CD4-positive, alpha-beta T cell treated with Interferon alpha-2 for 1 hour (primary cell): Measurements from ENCODE around the gene TNFRSF8.
A peak's percentile ranks its signal among the peaks of the same experiment; 100 is the strongest.

Experiments used
- DNase-seq, 2 donors: peaks; one replicate each; pipeline ENCODE4 v3.0.0-alpha.2; 2020 to 2022

Gene TNFRSF8

DNA sequence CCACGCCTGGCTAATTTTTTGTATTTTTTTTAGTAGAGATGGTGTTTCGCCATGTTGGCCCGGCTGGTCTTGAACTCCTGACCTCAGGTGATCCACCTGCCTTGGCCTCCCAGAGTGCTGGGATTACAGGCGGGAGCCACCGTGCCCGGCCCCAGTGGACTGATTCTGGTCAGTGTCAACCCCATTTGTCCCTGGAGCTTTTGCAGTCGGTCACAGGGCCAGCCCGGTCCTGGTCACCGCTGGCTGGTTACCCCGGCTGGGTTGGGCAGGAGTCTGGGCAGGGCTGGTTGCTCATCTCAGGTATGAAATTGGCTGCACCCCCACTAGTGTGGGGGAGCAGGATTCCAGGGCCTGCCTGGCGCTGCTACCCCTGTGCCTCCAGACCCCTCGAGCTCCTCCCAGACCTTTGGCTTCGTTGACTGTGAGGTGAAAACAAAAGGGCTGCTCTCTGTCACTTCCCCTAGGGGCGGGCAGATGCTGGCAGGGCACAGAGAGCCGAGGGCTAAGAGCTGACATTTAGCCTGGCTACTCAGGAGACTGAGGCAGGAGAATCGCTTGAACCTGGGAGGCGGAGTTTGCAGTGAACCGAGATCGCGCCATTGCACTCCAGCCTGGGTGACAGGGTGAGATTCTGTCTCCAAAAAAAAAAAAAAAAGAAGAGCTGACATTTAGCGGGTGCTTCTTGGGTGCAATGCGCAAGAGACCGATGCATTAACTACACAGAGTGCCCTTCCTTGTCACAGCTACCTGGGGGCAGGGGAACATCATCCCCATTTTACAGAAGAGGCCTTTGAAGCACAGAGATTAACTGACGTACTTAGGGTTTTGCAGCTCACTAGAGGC lies 114.3 kb downstream of the TNFRSF8 start:
- no peak for DNase-seq

DNA sequence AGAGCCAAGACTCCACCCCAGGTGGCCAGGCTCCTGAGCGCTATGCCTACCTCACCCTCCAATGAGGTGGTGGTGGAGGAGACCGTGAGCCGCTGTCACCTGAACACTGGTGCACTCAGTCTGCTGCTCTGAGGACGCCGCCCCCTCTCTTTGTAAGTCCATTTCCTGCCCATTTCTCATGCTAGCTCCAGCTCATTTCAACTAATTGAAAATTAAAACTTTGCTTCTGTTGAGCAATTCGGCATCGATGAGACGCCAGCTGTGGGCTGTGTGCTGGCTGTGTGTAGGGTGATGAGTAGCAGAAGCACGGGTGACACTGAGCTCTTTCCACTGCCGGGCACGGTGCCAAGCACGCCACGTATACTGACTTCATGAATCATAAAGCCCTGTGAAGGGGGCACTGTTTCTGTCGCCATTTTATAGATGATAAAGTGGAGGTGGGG lies 114.9 kb downstream of the TNFRSF8 start:
- DNase-seq = peak; percentile 84 to 86

DNA sequence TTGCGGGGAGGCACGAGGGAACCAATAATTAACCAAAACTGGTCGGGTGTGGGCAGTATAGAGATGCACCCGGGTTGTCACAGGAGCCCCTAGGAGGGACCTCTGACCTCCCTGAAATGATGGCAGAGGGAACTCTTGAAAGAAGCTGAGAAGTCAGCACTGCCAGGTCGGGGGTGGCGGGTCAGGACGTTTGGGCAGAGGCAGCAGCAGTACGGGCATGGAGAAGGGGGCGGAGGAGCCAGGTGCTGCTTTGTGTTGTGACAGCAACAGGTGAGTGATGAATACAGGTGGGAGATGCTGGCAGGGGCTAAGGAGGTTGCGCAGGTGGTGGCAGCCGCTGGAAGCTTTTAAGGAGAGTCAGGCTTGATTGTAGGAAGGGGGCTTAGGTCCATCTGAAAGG lies 115.4 kb downstream of the TNFRSF8 start:
- no peak for DNase-seq

DNA sequence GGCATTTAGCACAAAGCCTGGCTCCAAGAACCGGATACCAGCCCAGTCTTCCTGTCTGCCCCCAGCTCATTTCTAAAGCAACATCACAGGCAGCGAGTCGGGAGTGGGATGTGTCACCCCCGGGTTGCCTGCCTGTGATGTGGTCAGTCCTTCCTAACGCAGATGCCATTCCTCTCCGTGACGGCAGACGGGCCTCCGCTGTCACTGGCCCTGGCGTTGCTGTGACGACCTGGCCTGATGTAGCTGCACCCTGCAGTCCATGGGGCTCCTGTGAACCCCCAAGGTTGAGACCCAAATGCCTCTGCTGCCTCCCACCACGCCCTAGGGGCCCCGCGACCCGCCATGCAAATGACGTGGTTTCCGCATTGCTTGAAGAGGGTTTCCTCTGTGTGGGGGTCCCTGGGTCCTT lies 116.0 kb downstream of the TNFRSF8 start:
- peak; percentile 82 to 84 for DNase-seq

DNA sequence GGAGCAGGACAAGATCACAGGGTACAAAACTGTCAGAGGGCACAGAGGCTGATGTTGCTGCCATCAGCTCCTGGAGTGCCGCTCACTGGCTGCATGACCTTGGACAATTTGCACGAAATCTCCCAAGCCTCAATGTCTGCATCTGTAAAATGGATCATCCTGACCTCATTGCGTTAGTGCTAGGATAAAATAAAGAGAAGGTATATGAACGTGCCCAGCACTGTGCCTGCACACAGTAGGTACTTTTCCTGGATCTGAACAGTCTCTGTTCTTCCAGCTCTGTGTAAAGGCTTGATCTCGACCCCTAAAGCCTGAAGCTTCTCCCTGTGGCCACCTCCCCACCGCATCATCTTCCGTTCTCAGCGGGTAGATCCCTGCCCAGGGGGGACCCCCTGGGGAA lies 116.6 kb downstream of the TNFRSF8 start:
- no peak for DNase-seq

DNA sequence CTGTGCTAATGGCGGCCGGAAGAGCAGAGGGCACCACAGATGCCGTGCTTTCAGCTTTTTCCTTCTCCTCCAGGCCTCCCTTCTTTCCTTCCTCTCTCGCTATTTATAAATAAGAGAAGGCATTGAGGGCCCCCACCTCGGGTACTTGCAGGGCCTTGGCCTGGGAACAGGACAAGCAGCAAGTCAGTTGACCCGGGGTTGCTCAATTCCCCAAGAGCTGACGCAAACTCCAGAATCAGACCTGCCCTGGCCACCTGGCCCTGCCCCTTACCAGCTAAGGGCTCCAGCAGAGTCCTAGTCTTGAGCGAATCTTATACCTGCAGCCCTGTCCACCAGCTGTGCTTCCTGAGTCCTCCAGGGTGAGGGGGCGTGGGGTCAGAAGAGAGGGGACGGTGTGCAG lies 117.2 kb downstream of the TNFRSF8 start:
- DNase-seq = peak in 1 of 2 donors; percentile 57

DNA sequence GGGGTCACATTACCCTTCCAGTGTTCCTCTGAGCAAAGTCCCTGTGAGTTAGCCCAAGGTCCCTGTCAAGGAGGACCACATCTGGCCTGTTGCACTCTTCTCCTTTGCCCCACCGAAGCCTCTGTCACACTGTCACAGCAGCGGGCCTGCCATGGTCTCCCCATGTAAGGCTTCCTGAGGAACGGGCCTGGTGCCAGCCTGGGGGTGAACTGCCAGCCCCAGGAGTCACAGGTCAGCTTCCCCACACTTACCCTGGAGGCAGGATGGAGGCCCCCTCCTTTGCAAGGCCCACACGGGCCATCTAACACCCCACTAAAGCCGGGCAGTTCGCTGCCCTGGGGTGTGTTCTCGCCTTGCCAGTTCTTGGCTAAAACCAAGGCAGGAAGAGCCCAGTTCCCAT lies 117.8 kb downstream of the TNFRSF8 start:
- DNase-seq = no peak

DNA sequence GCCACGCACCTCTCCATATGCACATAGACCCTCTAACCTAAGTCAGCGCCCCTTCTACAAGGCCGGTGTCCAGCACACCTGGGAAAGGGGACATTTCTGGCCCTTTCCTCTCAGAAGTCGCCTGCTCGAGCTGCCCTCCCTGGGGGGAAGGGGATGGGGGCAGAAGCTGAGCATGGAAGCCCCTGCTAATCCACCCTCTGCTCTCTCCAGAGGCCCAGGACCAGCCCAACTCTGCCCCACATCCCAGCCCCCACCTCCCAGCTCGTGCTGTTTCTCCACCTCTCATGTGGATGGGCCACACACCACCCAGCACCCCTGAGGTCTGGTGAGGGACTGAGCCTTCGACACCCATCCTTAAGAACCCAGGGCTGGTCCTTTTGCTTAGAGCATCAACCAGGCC lies 118.5 kb downstream of the TNFRSF8 start:
- no peak for DNase-seq

DNA sequence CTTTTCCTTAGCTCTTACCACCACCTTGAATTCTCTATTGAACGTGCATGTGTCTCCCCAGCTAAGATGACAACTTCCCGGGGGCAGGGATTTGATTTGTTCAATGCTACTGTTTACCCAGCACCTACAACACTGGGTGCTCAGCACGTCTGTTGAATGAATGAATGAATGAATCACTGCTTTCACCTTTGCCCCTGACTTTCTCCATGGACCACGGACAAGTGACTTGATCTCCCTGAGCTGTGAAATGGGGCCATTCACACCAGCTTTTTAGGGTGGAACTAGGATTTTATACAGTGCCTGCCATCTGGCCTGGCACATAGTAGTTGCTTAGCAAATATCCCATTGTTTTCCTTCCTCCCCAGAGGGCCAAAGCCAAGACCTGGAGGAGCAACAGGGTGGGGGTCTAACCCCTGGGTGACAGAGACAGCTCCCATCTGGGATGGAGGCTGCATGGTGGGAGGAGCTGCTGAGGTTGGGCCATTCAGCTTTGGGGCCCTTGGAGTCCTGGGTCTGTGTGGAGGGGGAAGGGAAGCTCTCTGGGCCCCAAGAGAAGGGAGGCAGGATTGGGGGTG lies 119.4 kb downstream of the TNFRSF8 start:
- DNase-seq = no peak

DNA sequence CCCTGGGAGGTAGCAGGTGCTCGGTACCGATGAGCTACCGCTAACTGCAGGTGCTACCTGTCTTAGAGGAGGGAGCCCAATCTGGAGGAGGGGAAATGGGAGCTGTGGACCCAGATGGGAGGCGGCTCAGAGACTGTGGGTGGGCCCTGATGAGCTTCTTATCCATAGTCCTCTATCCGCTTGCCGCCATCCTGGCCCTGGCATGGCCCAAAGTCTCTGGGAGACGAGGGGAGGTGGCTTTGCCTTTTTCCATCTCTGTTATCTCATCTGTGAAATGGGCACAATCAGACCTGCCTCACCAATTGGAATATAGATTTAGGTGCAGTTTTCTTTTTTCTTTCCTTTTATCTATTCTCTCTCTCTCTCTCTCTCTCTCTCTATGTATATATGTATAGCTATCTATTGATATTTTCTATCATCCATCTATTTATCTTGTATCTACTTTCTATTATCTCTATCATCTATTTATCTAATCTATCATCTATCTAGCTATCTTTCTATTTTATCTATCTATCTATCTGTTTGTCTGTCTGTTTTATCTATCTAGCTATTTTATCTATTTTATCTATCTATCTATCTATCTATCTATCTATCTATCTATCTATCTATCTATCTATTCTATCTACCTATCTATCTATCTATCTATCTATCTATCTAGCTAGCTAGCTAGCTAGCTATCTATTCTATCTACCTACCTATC lies 120.1 kb downstream of the TNFRSF8 start:
- no peak for DNase-seq

DNA sequence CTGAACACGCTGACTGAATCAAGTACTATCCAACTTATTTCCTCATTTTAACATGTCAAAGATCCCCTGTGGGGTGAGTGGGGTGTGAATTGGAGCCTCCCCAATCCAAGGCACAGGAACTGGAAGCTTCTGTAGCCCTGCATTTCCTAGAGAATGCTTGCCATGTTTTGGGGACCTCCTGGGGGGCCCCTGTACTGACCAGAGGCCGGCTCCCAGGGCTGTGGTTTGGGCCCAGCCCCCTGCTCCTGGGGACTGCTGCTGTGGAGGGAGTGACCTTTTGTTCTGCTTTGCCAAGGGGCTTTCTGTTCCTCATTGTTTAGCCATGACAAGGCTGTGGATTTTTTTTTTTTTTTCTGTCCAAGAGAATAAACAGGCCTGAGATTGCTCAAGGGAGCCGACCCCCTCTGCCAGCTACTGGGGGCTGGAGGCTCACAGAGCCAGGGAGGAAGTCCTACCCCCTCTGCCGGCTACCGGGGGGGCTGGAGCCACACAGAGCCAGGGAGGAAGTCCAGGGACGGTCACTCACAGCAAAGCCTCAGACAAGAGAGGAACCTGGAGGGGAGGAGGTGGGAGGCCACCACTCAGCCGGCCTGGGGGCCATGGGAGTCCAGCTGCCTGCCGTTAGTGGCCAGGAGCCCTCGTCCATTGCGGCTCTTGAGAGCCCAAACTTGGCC lies 121.0 kb downstream of the TNFRSF8 start:
- peak in 1 of 2 donors; percentile 68 for DNase-seq

DNA sequence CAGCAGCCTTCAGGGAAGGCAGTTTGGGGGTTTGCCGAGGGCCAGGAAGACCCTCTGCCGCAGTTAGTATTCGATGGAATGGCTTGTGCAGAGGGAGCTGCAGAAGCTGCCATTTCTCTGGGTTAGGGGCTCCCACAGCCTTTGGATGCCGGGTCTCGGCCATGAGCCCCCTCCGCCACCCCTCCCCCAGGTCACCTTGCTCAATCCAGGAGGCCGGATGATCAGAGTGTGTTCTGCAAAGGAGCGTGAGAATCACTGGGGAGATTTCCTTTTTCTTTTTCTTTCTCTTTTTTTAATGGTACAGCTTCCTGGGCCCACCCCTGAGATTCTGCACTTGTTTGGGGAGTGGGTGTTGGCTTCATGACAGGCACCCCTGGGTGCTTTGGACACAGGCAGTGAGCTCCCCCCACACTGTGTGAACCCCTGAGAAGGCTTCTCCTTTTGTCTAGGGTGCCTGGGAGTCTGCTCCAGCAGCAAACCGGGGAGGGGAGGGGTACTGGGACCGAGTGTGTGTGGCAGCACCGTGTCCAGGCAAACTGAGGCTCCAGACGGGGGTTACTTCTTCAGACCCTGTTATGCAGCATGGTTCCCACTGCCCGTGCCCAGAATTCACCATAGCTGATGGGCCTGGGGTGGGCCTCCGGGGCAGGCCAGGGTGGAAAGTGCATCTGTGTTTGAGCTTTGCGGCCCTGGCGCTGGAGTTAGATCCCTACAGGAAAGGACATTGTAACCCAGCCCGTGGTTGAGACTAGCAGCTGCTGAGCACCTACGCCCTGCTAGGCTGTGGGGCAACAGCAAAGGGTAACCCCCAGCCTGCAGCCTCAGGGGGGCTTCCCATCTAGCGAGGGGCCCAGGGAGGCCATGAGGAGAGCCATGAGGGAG lies 122.2 kb downstream of the TNFRSF8 start:
- DNase-seq = no peak

DNA sequence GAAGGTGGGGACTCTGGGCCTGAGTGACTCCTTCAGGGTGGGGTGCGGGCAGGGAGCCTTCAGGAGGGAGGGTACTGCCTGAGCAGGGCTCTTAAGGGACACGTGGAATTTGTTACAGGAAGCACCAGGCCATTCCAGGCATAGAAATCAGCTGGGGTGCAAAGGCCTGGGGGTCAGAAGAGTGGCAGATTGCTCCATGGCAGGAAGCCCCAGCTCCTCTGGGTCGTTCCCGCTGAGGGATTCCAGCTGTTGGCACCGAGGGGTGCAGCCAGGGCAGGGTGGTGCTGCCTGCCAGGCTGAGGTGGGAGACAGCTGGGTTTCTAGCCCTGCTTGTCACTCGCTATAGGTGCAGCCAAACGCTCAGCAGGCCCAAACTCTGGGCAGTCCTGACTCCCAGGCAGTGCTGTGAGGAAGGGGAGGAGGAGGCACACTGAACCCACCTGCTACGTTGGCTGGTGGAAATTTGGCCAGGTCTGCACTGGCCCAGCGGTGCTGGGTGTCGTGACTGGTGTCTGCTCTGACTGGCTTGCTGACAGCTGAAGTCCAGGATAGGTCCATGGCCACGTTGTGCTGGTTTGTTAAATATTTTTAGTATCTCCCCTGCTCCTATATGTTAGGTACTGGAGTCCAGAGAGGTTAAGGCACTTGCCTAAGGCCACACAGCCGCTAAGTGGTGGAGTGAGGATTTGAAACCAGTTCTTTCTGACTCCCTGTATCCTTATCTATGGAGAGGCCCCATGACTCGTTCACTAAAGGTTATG lies 123.0 kb downstream of the TNFRSF8 start:
- no peak for DNase-seq

DNA sequence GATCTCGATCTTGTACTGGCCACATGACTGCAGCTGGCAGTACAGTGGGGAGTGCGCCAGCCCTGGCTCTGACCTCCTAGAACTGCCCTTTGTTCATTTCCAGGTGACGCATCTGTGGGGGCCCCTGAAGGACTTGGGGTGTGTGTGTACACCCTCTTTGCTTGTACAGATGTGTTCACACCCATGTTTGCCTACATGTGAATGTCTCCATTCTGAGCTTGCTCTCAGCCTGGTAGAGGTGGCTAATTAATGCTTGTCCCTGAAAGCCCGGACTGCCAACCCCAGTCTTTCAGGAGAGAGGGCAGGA lies 123.5 kb downstream of the TNFRSF8 start:
- DNase-seq = no peak

DNA sequence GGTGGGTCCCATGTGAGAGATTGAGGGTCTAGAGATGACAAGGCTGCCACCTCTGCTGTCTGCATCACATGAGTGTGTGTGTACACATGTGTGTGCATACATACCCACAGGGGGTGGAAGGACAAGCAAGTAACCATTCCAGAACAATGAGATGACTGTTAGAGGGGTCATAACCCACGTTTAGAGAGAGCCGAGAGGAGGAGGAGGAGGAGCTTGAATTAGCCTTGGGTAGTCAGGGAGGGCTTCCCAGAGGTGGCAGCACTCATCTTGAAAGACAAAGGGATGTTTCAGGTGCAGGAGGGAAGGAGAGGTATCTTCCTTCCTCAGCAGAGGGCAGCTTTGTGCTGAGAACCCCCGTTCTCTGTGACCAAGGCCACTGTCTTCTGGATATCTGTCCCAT lies 125.0 kb downstream of the TNFRSF8 start:
- DNase-seq = no peak

DNA sequence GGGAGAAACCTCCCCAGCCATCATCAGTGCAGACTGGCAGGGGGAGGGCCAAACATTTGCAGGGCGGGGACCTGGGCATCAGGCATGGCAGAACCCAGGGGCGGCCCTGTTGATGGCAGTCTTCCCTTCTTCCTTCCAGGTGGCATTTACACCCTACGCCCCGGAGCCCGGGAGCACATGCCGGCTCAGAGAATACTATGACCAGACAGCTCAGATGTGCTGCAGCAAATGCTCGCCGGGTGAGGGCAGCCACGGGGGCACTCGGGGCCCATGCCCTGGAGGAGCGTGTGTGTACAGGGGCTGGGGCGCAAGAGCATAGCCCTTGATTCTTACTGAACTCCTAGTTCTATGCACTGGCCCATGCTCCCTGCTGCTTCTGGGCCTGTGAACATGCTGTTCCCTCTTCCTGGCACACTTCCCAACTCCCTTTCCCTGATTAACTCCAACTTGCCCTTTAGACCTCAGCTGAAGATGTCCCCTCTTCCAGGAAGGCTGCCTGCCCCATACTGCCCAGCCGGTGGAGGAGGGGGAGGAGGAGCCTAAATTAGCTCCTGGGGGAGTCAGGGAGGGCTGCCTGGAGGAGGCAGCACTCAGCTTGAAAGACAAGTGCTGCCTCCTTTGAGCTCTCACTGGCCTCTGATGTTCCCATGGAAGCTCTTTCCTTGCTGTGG lies 125.7 kb downstream of the TNFRSF8 start:
- no peak for DNase-seq

DNA sequence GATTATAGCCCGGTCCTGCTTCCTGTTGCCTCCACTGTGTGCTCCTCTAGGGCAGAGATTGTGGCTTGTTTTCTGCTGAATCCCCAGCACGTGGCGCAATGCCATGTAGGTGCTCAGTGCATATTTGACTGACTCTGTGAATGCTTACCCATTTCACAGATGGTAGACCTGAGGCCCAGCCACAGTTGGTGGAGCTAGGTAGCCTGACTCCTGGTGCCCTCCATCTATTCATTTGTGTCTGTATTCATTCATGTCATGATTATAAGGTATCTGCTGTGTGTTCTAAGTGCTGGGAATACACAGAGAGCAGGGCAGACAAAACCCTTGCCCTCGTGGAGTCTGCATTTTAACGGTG lies 126.2 kb downstream of the TNFRSF8 start:
- DNase-seq = no peak

DNA sequence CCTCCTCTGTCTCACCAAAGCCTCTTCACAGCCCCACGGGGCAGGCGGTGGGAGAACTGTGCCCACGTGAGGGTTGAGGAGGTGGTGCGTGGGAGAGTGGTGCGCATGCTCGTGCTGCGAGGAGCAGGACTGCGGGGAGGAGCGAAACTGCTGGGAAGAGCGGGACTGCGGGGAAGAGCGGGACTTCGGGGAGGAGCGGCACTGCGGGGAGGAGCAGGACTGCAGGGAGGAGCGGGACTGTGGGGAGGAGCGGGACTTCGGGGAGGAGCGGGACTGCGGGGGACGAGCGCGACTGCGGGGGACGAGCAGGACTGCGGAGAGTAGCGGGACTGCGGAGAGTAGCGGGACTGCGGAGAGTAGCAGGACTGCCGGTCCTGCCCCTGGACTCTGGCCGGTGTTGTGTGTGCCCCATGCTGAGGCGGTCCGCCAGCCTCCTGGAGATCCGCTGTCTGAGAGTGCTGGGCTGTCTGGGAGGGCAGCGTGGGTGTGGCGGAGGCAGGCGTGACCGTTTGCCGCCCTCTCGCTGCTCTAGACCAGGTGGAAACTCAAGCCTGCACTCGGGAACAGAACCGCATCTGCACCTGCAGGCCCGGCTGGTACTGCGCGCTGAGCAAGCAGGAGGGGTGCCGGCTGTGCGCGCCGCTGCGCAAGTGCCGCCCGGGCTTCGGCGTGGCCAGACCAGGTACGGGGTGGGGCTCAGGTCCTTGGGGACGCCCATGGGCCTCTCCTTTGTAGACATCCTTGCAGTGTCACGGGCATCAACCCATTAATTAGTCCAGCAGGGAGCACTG lies 128.3 kb downstream of the TNFRSF8 start:
- DNase-seq = no peak
